Measurements from ENCODE around the gene REEP6. TPM values are rescaled to one million over a fixed set of nuclear protein-coding genes. Genes with fewer than 3 reads are reported as not detected.

Gene REEP6
- total RNA-seq, 1 donor from 2014 or later = 8.5 TPM

- no peak for ATAC-seq
Observed at GRCh38 chr19:1457031-1457739, 33.8 kb upstream of the REEP6 start.

GRCh38 chr19:1457892-1458291 is 33.1 kb upstream of the REEP6 start:
- ATAC-seq = no peak

GRCh38 chr19:1459479-1459878 is 31.5 kb upstream of the REEP6 start:
- ATAC-seq = no peak

GRCh38 chr19:1460033-1460995 is 30.7 kb upstream of the REEP6 start:
- ATAC-seq = no peak

- ATAC-seq = no peak
Observed at GRCh38 chr19:1461862-1462261, 29.1 kb upstream of the REEP6 start.

- ATAC-seq = peak; percentile 62
Observed at GRCh38 chr19:1465191-1466016, 25.6 kb upstream of the REEP6 start.

- ATAC-seq = no peak
Observed at GRCh38 chr19:1466018-1466460, 24.9 kb upstream of the REEP6 start.

- no peak for ATAC-seq
Observed at GRCh38 chr19:1466461-1467214, 24.3 kb upstream of the REEP6 start.

GRCh38 chr19:1467215-1467489 is 23.8 kb upstream of the REEP6 start:
- no peak for ATAC-seq

- no peak for ATAC-seq
Observed at GRCh38 chr19:1467490-1468273, 23.3 kb upstream of the REEP6 start.

- no peak for ATAC-seq
Observed at GRCh38 chr19:1468274-1468820, 22.6 kb upstream of the REEP6 start.

GRCh38 chr19:1468821-1469254 is 22.1 kb upstream of the REEP6 start:
- no peak for ATAC-seq

- no peak for ATAC-seq
Observed at GRCh38 chr19:1469255-1470054, 21.5 kb upstream of the REEP6 start.

GRCh38 chr19:1470055-1470304 is 21.0 kb upstream of the REEP6 start:
- no peak for ATAC-seq

- ATAC-seq = peak; percentile 19
Observed at GRCh38 chr19:1470305-1471009, 20.5 kb upstream of the REEP6 start.

GRCh38 chr19:1471010-1471514 is 19.9 kb upstream of the REEP6 start:
- ATAC-seq = no peak

- no peak for ATAC-seq
Observed at GRCh38 chr19:1471515-1472160, 19.3 kb upstream of the REEP6 start.

- ATAC-seq = no peak
Observed at GRCh38 chr19:1472231-1473084, 18.5 kb upstream of the REEP6 start.
